GM19324 (cell line): Measurements from ENCODE around the gene AGTPBP1.
"Not testable (repeated sequence)": the region's sequence is repeated elsewhere in the genome, so short reads cannot be mapped to it uniquely, and the experiment has no call there.

Experiments
- ATAC-seq: cut with Tn5 transposase; IDR thresholded peaks from one replicate; pipeline ENCODE4 v1.9.1; 2021; ENCODE audit warnings: mild to moderate bottlenecking, moderate library complexity; ENCODE audit not compliant: unreplicated experiment, low FRiP score

The AGTPBP1 gene

DNA sequence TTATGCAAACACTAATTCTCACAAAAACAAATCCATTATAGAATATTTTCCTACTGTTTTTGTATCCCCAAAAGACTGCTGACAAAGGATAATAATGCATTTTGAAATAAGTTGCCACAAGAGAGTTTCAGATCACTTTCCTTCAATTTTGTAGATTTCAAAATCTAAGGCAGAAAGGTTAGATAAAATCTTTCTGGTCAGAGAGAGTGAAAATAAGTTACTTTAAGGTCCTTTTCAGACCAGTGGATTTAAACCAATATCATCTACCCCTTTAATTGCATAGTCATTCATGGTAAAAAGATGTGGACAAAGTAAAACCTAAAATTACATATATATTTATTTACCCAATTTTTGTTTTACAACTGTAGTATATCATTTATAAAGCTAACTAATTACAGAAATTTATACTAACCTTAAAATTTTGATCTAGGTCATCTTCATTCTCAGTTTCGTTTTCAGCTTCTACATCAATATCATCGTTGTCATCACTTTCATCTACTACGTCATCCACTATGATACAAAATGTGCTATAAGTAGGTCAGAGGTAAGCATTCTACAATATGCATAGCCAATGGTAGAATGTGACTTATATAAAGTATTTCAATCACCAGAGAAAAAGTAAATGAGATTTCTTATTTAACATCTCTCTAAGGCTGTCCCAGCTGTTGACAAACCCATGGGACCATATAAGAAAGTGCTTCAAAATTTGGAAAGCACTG lies 95.7 kb downstream of the AGTPBP1 start:
- no peak for ATAC-seq

DNA sequence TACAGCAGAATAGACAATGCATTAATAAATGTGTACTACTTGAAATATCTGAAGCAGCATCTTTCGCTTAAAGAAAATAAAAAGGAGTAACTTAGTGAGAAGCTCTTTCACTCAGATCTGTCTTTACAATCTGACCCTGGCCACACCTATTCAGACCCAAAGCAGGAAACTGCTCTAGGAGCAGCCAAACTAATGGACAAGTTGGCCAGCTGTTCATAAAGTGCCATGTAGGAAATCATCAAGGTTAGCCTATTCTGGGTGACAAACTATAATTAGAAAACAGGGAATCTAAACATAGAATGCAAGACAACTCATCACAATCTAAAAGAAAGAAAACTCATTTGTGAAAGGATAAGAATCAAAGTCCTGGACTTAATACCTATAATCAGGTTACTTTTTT lies 101.3 kb downstream of the AGTPBP1 start:
- ATAC-seq = no peak

GRCh38 chr9:85639675-85640186 lies 102.0 kb downstream of the AGTPBP1 start:
- no peak for ATAC-seq

GRCh38 chr9:85631809-85632208 lies 109.9 kb downstream of the AGTPBP1 start:
- ATAC-seq = no peak

DNA sequence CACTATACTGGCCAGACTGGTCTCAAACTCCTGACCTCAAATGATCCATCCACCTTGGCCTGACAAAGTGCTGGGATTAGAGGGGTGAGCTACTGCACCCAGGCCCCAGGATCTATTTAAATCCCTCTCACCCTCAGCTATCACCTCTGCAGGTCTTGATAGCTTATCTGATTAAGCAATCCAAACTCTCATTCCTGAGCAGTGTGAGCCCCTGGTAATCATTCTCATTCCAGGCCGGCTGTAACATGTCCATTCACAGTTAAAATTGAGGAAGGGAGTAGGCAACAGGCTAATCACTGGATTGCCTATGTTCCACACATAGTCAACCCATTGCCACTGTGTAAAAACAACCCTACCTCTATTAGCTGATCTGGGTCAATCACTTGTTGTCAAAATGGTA lies 111.1 kb downstream of the AGTPBP1 start:
- no peak for ATAC-seq

- ATAC-seq = no peak
These were observed 124.5 kb downstream of the AGTPBP1 start for GRCh38 chr9:85617141-85617670.

- no peak for ATAC-seq
These were observed 126.0 kb downstream of the AGTPBP1 start for GRCh38 chr9:85615792-85616191.

- ATAC-seq = peak; percentile 80
These were observed 131.5 kb downstream of the AGTPBP1 start for GRCh38 chr9:85610074-85610860.

GRCh38 chr9:85605905-85606304 lies 135.8 kb downstream of the AGTPBP1 start:
- ATAC-seq = no peak

GRCh38 chr9:85603936-85604335 lies 137.8 kb downstream of the AGTPBP1 start:
- no peak for ATAC-seq

DNA sequence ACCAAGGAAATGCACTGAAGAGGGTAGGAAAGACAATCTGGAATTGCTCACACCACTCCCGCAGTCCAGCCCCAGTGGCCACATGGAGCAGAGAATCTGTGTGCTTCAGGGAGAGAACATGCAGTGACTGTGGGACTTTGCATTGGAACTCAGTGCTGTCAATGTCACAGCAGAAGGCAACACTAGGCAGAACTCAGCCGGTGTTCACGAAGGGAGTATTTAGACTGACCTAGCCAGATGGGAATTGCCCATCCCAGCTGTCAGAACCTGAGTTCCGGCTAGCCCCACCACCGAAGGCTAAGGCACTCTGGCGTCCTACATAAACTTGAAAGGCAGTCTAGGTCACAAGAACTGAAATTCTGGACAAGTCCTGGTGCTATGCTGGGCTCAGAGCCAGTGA lies 139.0 kb downstream of the AGTPBP1 start:
- ATAC-seq = no peak

- ATAC-seq = no peak
These were observed 141.0 kb downstream of the AGTPBP1 start for GRCh38 chr9:85600675-85601263.

DNA sequence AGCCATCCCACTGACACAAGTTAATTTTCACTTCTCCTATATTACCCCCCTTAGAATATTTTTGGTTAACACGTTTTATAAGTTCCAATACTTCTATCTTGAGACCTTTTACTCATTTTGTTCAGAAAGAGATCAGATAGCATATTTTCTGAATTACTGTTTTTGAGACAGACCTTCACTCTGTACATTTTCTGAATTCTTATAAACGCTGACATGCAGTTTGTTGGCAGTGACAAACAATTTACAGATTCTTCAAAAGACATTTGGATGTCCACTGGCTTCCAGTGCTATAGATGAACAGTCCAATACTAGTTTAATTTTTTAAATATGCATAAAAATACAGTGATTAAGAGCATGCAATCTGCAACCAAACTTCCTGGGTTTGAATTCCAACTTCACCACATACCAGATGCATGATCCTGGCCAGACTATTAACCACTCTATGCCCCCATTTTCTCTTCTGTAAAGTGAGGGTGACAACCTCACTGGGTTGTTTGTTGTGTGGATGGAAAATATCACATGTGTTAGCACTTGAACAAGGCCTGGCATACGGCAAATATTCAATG lies 142.1 kb downstream of the AGTPBP1 start:
- ATAC-seq = no peak

- no peak for ATAC-seq
These were observed 147.4 kb downstream of the AGTPBP1 start for GRCh38 chr9:85594316-85594715.

GRCh38 chr9:85586684-85587083 lies 155.1 kb downstream of the AGTPBP1 start:
- no peak for ATAC-seq

GRCh38 chr9:85577353-85577952 lies 164.3 kb downstream of the AGTPBP1 start:
- no peak for ATAC-seq

GRCh38 chr9:85575868-85576267 lies 165.9 kb downstream of the AGTPBP1 start:
- no peak for ATAC-seq

- ATAC-seq = not testable (repeated sequence)
These were observed 168.2 kb downstream of the AGTPBP1 start for GRCh38 chr9:85573546-85573945.

- ATAC-seq = not testable (repeated sequence)
These were observed 168.8 kb downstream of the AGTPBP1 start for GRCh38 chr9:85572917-85573316.

DNA sequence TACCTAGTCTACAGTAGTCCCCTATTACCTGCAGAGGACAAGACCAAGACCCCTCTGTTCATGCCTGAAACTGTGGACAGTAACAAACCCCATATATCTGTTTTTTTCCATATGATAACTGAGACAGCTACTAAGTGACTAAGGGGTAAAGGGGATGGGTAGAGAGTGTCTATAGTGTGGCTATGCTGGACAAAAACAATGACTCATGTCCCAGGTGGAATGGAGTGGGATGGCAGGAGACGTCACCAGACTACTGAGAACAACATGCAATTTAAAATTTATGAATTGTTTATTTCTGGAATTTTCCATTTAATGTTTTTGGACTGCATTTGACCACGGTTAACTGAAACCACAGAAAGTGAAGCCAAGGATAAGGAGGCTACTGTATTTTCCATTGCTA lies 171.8 kb downstream of the AGTPBP1 start:
- no peak for ATAC-seq
